SK-N-SH treated with all-trans-retinoic acid at 6 μM for 48 hours (cell line): Measurements from ENCODE around the gene CRAMP1.

ENCODE experiments used
- BACH2 ChIP-seq: fragments of 250-450 bp; sonication (Bioruptor Pico); IDR thresholded peaks from 2 replicates; pipeline ENCODE4 v1.9.0; 2021; ENCODE audit warnings: mild to moderate bottlenecking, borderline replicate concordance
- ZNF8 ChIP-seq: fragments of 450-650 bp; formaldehyde crosslinking; IDR thresholded peaks from 2 replicates; pipeline ENCODE4 v1.5.0; 2020; ENCODE audit warnings: mild to moderate bottlenecking, moderate library complexity

GRCh38 chr16:1707193-1707790 lies 95.1 kb downstream of the CRAMP1 start:
- TF ChIP-seq BACH2 (CRISPR knock-in tag) = no peak
- no peak for TF ChIP-seq ZNF8 (CRISPR knock-in tag)
